Gastrocnemius medialis (tissue), 4 donors: Measurements from ENCODE around the gene HEXIM2. TPM values are rescaled to one million over a fixed set of nuclear protein-coding genes. Genes with fewer than 3 reads are reported as not detected.
"Not testable (repeated sequence)": the region's sequence is repeated elsewhere in the genome, so short reads cannot be mapped to it uniquely, and the experiment has no call there.

Source experiments
- ATAC-seq, 2 donors: fragments of 150-250 bp; one replicate each; pipeline ENCODE4 v1.9.1; 2016
- DNase-seq, 2 donors: peaks; one replicate each; pipeline ENCODE4 v3.0.0-alpha.2; 2019
- H3K27ac ChIP-seq, 4 donors: fragments of 200-600 bp; sonication (generic); 1 replicate in 1 of 4; 2 replicates in 3 of 4; pipeline ENCODE4 v1.5.1; 2016 to 2018; ENCODE audit warnings: mild to moderate bottlenecking in 2 of 4, moderate library complexity in 1 of 4
- H3K27me3 ChIP-seq, 3 donors: fragments of 200-600 bp; sonication (generic) in 2 of 3; 1 replicate in 1 of 3; 2 replicates in 2 of 3; pipeline versions ENCODE4 v1.5.1 to v1.6.0; 2016 to 2019; ENCODE audit warnings: mild to moderate bottlenecking in 1 of 3, moderate library complexity in 1 of 3
- H3K36me3 ChIP-seq, 2 donors: fragments of 200-600 bp; sonication (generic) in 1 of 2; one replicate each; pipeline ENCODE4 v1.5.1; 2017 to 2018
- H3K4me1 ChIP-seq, 2 donors: fragments of 200-600 bp; sonication (generic) in 1 of 2; one replicate each; pipeline ENCODE4 v1.5.1; 2016 to 2017; ENCODE audit warnings: mild to moderate bottlenecking in 2 of 2
- H3K4me3 ChIP-seq, 4 donors: fragments of 200-600 bp; sonication (generic) in 3 of 4; 1 replicate in 1 of 4; 2 replicates in 3 of 4; pipeline ENCODE4 v1.5.1; 2016 to 2019; ENCODE audit warnings: mild to moderate bottlenecking in 2 of 4
- H3K9me3 ChIP-seq, 3 donors: fragments of 200-600 bp; sonication (generic) in 2 of 3; 1 replicate in 1 of 3; 2 replicates in 2 of 3; pipeline ENCODE4 v1.5.1; 2016 to 2019
- CTCF ChIP-seq, 5 experiments: fragments of 450-650 bp in 3 of 5; fragments of 200-600 bp in 2 of 5; sonication (generic) in 2 of 5; IDR thresholded peaks in 4 of 5; conservative IDR thresholded peaks in 1 of 5; 1 replicate in 4 of 5; 2 replicates in 1 of 5; pipeline ENCODE4 v1.5.1; 2016 to 2019; ENCODE audit warnings: antibody characterized with exemption in 5 of 5, mild to moderate bottlenecking in 3 of 5, moderate library complexity in 3 of 5
- POLR2A ChIP-seq, 2 donors: fragments of 450-650 bp; IDR thresholded peaks; one replicate each; pipeline ENCODE4 v1.6.1; 2017; ENCODE audit warnings: antibody characterized with exemption in 2 of 2, mild to moderate bottlenecking in 2 of 2, moderate library complexity in 2 of 2
- in situ Hi-C, 4 donors: fragments of 200-750 bp; cut with MboI; loops; one replicate each; pipeline versions ENCODE4 v1.15.0 to v1.8.0; 2017; ENCODE audit warnings: low sequenced_read_pairs in 4 of 4
- intact Hi-C: fragments of 100-400 bp; cut with DNase I; formaldehyde crosslinking; loops from one replicate; pipeline ENCODE4 v1.15.1; 2023; ENCODE audit warnings: low total_unique reads
- total RNA-seq, 4 donors: library from RNA; depleted of rRNA; stranded (reverse); fragments of >200 nt; gene quantifications; one replicate each; pipeline versions ENCODE4 v1.1.0 to v1.2.3, GENCODE V29; 2016

HEXIM2 gene
- total RNA-seq, 4 donors from 2014 or later, result 31.4 to 70.8 (median 64.9) TPM

GRCh38 chr17:45121055-45121454 is 40.6 kb upstream of the HEXIM2 start:
- Histone ChIP-seq H3K27me3 (no peaks in the 10 kb centered on the region), H3K4me3 (no peak overlapping the region), H3K4me1 (peaks cover 26% of the 10 kb centered on the region in 2 donors), H3K36me3 (peaks cover 0 to 15% of the 10 kb centered on the region in 2 donors), H3K9me3 (no peaks in the 10 kb centered on the region), H3K27ac (no peak overlapping the region)
- ATAC-seq, result no peak
- in situ Hi-C loops, result loop anchor here in 1 of 4 donors (25.0 kb wide), 1 partner anchor 209 kb away; the partner anchor contains the start of gene GFAP
- TF ChIP-seq CTCF (IDR thresholded peaks at IDR 0.05 in 4 of 5, conservative IDR thresholded peaks at IDR 0.05 in 1 of 5) (no peak), POLR2A (IDR thresholded peaks at IDR 0.05) (no peak)
- no peak for DNase-seq
- intact Hi-C loops, result no loop called here

GRCh38 chr17:45123076-45123770 is 38.5 kb upstream of the HEXIM2 start:
- Histone ChIP-seq H3K27me3 (no peaks in the 10 kb centered on the region), H3K4me1 (peaks cover 44% of the 10 kb centered on the region in 2 donors), H3K9me3 (no peaks in the 10 kb centered on the region), H3K36me3 (peaks cover 0 to 7% of the 10 kb centered on the region in 2 donors), H3K4me3 (no peak overlapping the region), H3K27ac (peak overlapping the region in 3 of 4 donors; percentile 36 to 69 (median 53))
- DNase-seq (no peak), ATAC-seq (no peak)
- TF ChIP-seq POLR2A (IDR thresholded peaks at IDR 0.05) (no peak), CTCF (IDR thresholded peaks at IDR 0.05 in 4 of 5, conservative IDR thresholded peaks at IDR 0.05 in 1 of 5) (no peak)
- intact Hi-C loops, result no loop called here
- in situ Hi-C loops, result loop anchor here in 1 of 4 donors (25.0 kb wide), 1 partner anchor 211 kb away; the partner anchor contains the start of gene GFAP

- ATAC-seq (peak in 1 of 2 donors; percentile 41), DNase-seq (peak in 1 of 2 donors; percentile 56)
- Histone ChIP-seq H3K27ac (peak overlapping the region; percentile 46 to 69 (median 56)), H3K4me1 (peaks cover 53 to 54% of the 10 kb centered on the region in 2 donors), H3K27me3 (no peaks in the 10 kb centered on the region), H3K4me3 (no peak overlapping the region), H3K36me3 (no peaks in the 10 kb centered on the region), H3K9me3 (no peaks in the 10 kb centered on the region)
- intact Hi-C loops, result no loop called here
- in situ Hi-C loops, result loop anchor here in 1 of 4 donors (25.0 kb wide), 1 partner anchor 212 kb away; the partner anchor contains the start of gene GFAP
- no peak for TF ChIP-seq CTCF (IDR thresholded peaks at IDR 0.05 in 4 of 5, conservative IDR thresholded peaks at IDR 0.05 in 1 of 5)
- TF ChIP-seq POLR2A (IDR thresholded peaks at IDR 0.05), result no peak
Observed at GRCh38 chr17:45123930-45124796, 37.5 kb upstream of the HEXIM2 start.

- ATAC-seq, H3K27me3 ChIP-seq, H3K4me3 ChIP-seq, DNase-seq, H3K36me3 ChIP-seq, intact Hi-C loops, H3K9me3 ChIP-seq: not testable (repeated sequence)
- in situ Hi-C loops, result loop anchor here in 2 of 4 donors (25.0 kb wide), 1 partner anchor 212 kb away; the partner anchor contains the start of gene GFAP (in 2 of the 2)
- peak overlapping the region; percentile 46 to 69 (median 56) for H3K27ac ChIP-seq
- H3K4me1 ChIP-seq, result peaks cover 59 to 60% of the 10 kb centered on the region in 2 donors
Observed at GRCh38 chr17:45124797-45125122, 36.9 kb upstream of the HEXIM2 start.

GRCh38 chr17:45125509-45125908 is 36.2 kb upstream of the HEXIM2 start:
- no peak for ATAC-seq
- no peak for DNase-seq
- Histone ChIP-seq H3K9me3 (no peaks in the 10 kb centered on the region), H3K4me1 (peaks cover 67% of the 10 kb centered on the region in 2 donors), H3K27me3 (no peaks in the 10 kb centered on the region), H3K36me3 (no peaks in the 10 kb centered on the region), H3K4me3 (no peak overlapping the region), H3K27ac (peak overlapping the region in 1 of 4 donors; percentile 69)
- intact Hi-C loops, result no loop called here
- TF ChIP-seq POLR2A (IDR thresholded peaks at IDR 0.05), result no peak
- no peak for TF ChIP-seq CTCF (IDR thresholded peaks at IDR 0.05 in 4 of 5, conservative IDR thresholded peaks at IDR 0.05 in 1 of 5)
- in situ Hi-C loops, result loop anchor here in 1 of 4 donors (25.0 kb wide), 1 partner anchor 213 kb away; the partner anchor contains the start of gene GFAP
